Activated T-cell treated with anti-CD3 and anti-CD28 coated beads, Interleukin-2, amount 50 U/mL, for 24 hours (primary cell): ENCODE data around the gene MALSU1.

Source experiments
- DNase-seq: peaks from one replicate; pipeline ENCODE4 v3.0.0-alpha.2; 2020
- H3K27ac Mint-ChIP-seq: 2 replicates; pipeline ENCODE4 v1.8.0; 2020; ENCODE audit warnings: mild to moderate bottlenecking, mixed read lengths
- H3K27me3 Mint-ChIP-seq: 2 replicates; pipeline ENCODE4 v1.8.0; 2020; ENCODE audit warnings: mixed read lengths
- H3K36me3 Mint-ChIP-seq: 2 replicates; pipeline ENCODE4 v1.8.0; 2020; ENCODE audit warnings: low read depth, mixed read lengths
- H3K4me1 Mint-ChIP-seq: 2 replicates; pipeline ENCODE4 v1.8.0; 2020; ENCODE audit warnings: low read depth, mixed read lengths
- H3K4me3 Mint-ChIP-seq: 2 replicates; pipeline ENCODE4 v1.8.0; 2020; ENCODE audit warnings: mild to moderate bottlenecking, moderate library complexity, mixed read lengths
- H3K9me3 Mint-ChIP-seq: 2 replicates; pipeline ENCODE4 v1.8.0; 2020; ENCODE audit warnings: mixed read lengths

Gene MALSU1

GRCh38 chr7:23276376-23276775 lies 22.8 kb upstream of the MALSU1 start:
- no peak for DNase-seq

DNA sequence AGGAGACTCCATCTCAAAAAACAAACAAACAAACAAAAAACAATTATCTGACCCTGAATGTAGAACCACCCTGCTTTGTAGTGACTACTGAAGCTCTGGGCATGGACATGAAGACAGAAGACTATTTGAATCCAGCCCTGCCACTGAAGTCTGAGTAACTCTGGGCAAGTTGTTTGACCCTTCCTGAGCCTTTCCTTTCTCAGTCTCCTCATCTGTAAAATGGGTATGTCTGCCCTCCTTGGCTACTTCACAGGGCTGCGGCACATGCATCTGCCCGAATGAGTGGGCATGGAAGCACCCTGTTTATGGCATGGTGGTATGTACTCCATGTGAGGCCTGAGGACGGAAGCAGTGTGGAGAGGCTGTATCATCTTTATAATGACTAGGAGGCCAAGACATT lies 22.2 kb upstream of the MALSU1 start:
- DNase-seq = no peak
- H3K27me3 Mint-ChIP-seq = no peaks in the 10 kb centered on the region
- H3K27ac Mint-ChIP-seq = no peak overlapping the region
- H3K9me3 Mint-ChIP-seq = no peaks in the 10 kb centered on the region
- no peaks in the 10 kb centered on the region for H3K36me3 Mint-ChIP-seq
- H3K4me1 Mint-ChIP-seq = peaks cover 13% of the 10 kb centered on the region
- no peak overlapping the region for H3K4me3 Mint-ChIP-seq

More at GRCh38 chr7:23276376-23276775, 22.8 kb upstream of the MALSU1 start:
- Mint-ChIP-seq H3K27ac (no peak overlapping the region), H3K4me1 (peaks cover 13% of the 10 kb centered on the region), H3K36me3 (no peaks in the 10 kb centered on the region), H3K27me3 (no peaks in the 10 kb centered on the region), H3K9me3 (no peaks in the 10 kb centered on the region), H3K4me3 (no peak overlapping the region)

- Mint-ChIP-seq H3K4me3 (no peak overlapping the region), H3K4me1 (peaks cover 12% of the 10 kb centered on the region), H3K27ac (no peak overlapping the region), H3K9me3 (no peaks in the 10 kb centered on the region), H3K36me3 (no peaks in the 10 kb centered on the region), H3K27me3 (no peaks in the 10 kb centered on the region)
- DNase-seq = no peak
Measured at GRCh38 chr7:23277359-23277989, 21.7 kb upstream of the MALSU1 start.

DNA sequence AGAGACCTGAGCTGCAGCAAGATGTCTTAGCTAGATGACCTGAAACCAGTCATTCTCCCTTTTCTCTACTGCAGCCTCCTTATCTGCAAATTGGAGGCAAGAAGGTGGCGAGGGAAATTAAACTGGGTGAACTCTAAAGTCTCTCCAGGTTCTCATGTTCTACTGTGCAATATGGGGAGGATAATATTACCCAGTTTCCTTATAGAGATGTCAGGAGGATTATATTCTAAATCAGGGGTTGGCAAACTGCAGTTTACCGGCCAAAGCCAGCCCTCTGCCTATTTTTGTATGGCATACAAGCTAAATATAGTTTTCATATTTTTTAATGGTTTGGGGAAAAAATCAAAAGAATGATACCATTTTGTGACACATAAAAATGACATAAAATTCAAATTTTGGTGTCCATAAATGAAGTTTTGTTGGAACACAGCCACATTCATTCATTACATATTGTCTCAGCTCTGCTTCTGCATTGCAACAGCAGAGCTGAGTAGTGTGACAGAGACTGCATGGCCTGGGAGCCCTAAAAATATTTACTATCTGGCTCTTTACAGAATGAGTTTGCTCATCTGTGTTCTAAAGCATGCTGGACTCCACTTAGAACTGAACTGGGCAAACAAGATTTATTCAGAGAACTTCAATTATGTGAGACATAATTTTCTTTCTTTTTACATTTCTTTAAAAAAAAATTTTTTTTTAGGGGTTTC lies 19.2 kb upstream of the MALSU1 start:
- DNase-seq = no peak
- H3K9me3 Mint-ChIP-seq = no peaks in the 10 kb centered on the region
- peaks cover 5% of the 10 kb centered on the region for H3K4me1 Mint-ChIP-seq
- no peaks in the 10 kb centered on the region for H3K27me3 Mint-ChIP-seq
- no peaks in the 10 kb centered on the region for H3K36me3 Mint-ChIP-seq
- no peak overlapping the region for H3K4me3 Mint-ChIP-seq
- H3K27ac Mint-ChIP-seq = no peak overlapping the region

- DNase-seq = no peak
- Mint-ChIP-seq H3K9me3 (no peaks in the 10 kb centered on the region), H3K36me3 (no peaks in the 10 kb centered on the region), H3K27ac (no peak overlapping the region), H3K4me1 (peaks cover 10% of the 10 kb centered on the region), H3K4me3 (no peak overlapping the region), H3K27me3 (no peaks in the 10 kb centered on the region)
Measured at GRCh38 chr7:23283086-23283485, 16.1 kb upstream of the MALSU1 start.

GRCh38 chr7:23284871-23285270 lies 14.3 kb upstream of the MALSU1 start:
- no peaks in the 10 kb centered on the region for H3K36me3 Mint-ChIP-seq
- no peaks in the 10 kb centered on the region for H3K27me3 Mint-ChIP-seq
- H3K4me3 Mint-ChIP-seq = no peak overlapping the region
- no peak for DNase-seq
- no peak overlapping the region for H3K27ac Mint-ChIP-seq
- H3K4me1 Mint-ChIP-seq = peaks cover 11% of the 10 kb centered on the region
- no peaks in the 10 kb centered on the region for H3K9me3 Mint-ChIP-seq

- H3K36me3 Mint-ChIP-seq = no peaks in the 10 kb centered on the region
- no peaks in the 10 kb centered on the region for H3K9me3 Mint-ChIP-seq
- no peaks in the 10 kb centered on the region for H3K27me3 Mint-ChIP-seq
- H3K27ac Mint-ChIP-seq = no peak overlapping the region
- no peak for DNase-seq
- H3K4me1 Mint-ChIP-seq = peaks cover 19% of the 10 kb centered on the region
- H3K4me3 Mint-ChIP-seq = no peak overlapping the region
Measured at GRCh38 chr7:23285657-23286646, 13.2 kb upstream of the MALSU1 start.

DNA sequence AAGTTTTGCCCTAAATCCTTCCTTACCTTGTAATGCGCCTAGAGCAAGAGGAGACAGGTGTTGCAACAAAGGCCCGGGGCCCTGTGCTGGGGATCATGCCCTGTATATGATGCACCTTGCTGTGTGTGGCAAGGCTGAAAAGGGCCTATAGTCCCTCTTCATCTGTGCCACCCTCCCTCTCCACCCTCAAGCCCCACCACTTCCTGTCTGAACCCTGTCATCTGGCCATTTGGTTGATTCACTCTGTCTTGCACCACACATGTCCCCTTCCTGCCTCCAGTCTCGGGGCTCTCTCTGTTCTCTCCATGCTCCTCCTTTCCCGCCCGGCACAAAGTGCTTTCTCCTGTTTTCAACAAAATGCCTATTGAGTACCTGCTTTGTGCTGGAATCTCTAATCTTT lies 11.5 kb upstream of the MALSU1 start:
- no peaks in the 10 kb centered on the region for H3K36me3 Mint-ChIP-seq
- no peak overlapping the region for H3K4me3 Mint-ChIP-seq
- no peak overlapping the region for H3K27ac Mint-ChIP-seq
- H3K4me1 Mint-ChIP-seq = peaks cover 19% of the 10 kb centered on the region
- H3K27me3 Mint-ChIP-seq = no peaks in the 10 kb centered on the region
- no peak for DNase-seq
- H3K9me3 Mint-ChIP-seq = no peaks in the 10 kb centered on the region

GRCh38 chr7:23290993-23291392 lies 8.1 kb upstream of the MALSU1 start:
- H3K36me3 Mint-ChIP-seq = no peaks in the 10 kb centered on the region
- no peaks in the 10 kb centered on the region for H3K9me3 Mint-ChIP-seq
- no peak overlapping the region for H3K4me3 Mint-ChIP-seq
- peaks cover 16% of the 10 kb centered on the region for H3K4me1 Mint-ChIP-seq
- no peaks in the 10 kb centered on the region for H3K27me3 Mint-ChIP-seq
- no peak for DNase-seq
- H3K27ac Mint-ChIP-seq = no peak overlapping the region

DNA sequence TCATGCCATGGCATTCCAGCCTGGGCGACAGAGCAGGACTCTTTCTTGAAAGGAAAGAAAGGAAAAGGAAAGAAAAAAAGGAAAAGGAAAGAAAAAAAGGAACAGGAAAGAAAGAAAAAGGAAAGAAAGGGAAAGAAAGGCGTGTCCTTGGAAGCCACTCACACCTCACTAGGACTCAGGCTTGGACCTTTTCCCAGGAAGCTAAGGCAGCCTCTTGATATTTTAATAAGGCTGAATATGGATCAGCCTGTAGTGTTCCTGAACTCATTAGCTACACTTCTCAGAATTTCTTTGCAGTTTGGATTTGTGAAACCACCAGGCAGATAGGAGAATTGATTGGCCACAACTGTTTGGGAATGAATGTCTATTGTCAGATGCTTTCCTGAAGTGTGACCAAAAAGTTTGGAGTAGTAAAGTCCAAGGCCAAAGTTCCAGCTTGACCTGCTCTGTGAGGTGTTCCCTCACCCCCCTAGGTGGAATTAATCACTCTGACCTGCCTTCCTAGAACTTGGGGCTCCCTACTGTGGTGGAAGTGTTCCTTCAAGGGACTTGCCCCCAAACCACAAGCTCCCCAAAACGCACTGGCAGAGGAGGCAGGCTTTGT lies 7.1 kb upstream of the MALSU1 start:
- Mint-ChIP-seq H3K4me3 (no peak overlapping the region), H3K9me3 (no peaks in the 10 kb centered on the region), H3K27me3 (no peaks in the 10 kb centered on the region), H3K4me1 (peaks cover 16% of the 10 kb centered on the region), H3K36me3 (no peaks in the 10 kb centered on the region), H3K27ac (no peak overlapping the region)
- DNase-seq = no peak

- no peaks in the 10 kb centered on the region for H3K36me3 Mint-ChIP-seq
- H3K4me3 Mint-ChIP-seq = no peak overlapping the region
- H3K27me3 Mint-ChIP-seq = no peaks in the 10 kb centered on the region
- no peaks in the 10 kb centered on the region for H3K9me3 Mint-ChIP-seq
- H3K27ac Mint-ChIP-seq = no peak overlapping the region
- peaks cover 13% of the 10 kb centered on the region for H3K4me1 Mint-ChIP-seq
- DNase-seq = no peak
Measured at GRCh38 chr7:23292623-23293022, 6.5 kb upstream of the MALSU1 start.

DNA sequence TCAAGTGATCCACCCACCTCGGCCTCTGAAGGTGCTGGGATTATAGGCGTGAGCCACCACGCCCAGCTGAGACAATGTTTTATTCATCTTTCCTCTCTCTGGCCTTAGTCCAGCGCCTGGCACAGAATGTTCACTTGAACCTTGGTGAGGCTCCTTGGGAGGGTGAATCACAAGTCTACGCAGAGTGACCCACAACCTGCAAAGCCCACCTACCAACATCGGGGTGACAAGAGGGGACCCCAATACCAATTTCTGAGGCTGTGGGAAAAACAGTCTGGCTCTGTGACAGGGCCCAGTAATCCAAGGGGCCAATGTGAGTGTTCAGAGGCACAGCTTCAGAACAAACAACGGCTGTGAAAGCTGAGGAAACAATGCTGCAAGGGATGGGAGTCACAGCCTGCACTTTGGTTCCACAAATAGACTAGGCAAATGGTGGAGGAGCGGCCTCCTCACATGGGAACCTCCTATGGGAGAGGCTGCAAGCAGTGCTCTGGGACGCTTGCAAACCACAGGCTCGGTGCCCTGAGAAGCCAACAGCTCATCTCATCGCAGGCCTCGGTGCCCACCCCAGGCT lies 5.6 kb upstream of the MALSU1 start:
- Mint-ChIP-seq H3K27me3 (no peaks in the 10 kb centered on the region), H3K9me3 (no peaks in the 10 kb centered on the region), H3K27ac (no peak overlapping the region), H3K36me3 (no peaks in the 10 kb centered on the region), H3K4me1 (peaks cover 12% of the 10 kb centered on the region), H3K4me3 (no peak overlapping the region)
- no peak for DNase-seq

DNA sequence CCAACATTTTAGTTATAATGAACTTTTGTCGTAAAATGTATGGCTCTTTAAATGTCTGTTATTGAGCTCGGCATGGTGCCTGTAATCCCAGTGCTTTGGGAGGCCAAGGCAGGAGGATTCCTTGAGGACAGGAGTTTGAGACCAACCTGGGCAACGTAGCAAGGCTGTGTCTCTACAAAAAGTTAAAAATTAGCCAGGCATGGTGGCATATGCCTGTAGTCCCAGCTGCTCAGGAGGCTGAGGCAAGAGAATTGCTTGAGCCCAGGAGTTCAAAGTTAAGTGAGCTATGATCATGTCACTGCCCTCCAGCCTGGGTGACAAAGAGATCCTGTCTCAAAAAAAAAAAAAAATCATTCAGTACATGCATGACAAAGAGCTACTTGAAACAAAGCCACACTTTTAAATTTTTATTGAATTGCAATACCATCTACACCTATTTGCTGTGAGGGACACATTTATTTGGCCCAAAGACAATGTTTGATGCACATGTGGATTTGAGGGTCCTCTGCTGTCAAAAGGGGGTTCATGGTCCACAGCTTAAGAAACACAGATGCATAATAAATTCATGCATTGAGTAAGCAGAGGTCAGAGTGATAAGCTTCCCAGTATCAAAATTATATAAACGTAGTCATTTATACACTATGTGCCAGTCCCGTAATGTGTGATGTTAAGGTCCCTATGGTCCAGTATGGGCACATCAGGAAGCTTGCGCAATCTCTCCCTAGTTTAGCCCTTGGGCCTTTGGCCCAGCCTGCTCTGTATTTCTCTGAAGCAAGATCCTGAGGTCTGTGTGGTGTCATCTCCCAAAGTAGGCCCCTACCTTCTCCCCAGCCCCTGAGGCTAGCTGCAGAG lies 4.4 kb upstream of the MALSU1 start:
- no peak for DNase-seq
- H3K36me3 Mint-ChIP-seq = peaks cover 7% of the 10 kb centered on the region
- no peak overlapping the region for H3K4me3 Mint-ChIP-seq
- no peak overlapping the region for H3K27ac Mint-ChIP-seq
- H3K9me3 Mint-ChIP-seq = no peaks in the 10 kb centered on the region
- H3K27me3 Mint-ChIP-seq = no peaks in the 10 kb centered on the region
- peaks cover 17% of the 10 kb centered on the region for H3K4me1 Mint-ChIP-seq

DNA sequence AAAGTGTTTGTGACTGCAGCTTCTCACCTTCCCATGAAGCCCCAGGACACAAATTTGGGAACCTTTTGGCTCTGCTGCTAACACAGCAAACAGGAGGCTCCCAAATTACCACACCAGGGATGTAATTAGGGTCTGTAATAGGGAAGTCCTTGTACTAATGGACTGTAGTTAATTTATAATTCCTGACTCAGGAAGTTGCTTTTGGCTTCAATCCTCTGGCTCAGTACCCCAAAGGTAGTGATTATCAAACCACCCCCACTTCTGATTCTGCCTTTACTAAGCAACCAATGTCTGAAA lies 3.8 kb upstream of the MALSU1 start:
- peaks cover 19% of the 10 kb centered on the region for H3K4me1 Mint-ChIP-seq
- H3K27me3 Mint-ChIP-seq = no peaks in the 10 kb centered on the region
- H3K27ac Mint-ChIP-seq = no peak overlapping the region
- DNase-seq = no peak
- no peak overlapping the region for H3K4me3 Mint-ChIP-seq
- peaks cover 13% of the 10 kb centered on the region for H3K36me3 Mint-ChIP-seq
- H3K9me3 Mint-ChIP-seq = no peaks in the 10 kb centered on the region
